Duodenal mucosa (tissue), 2 donors: Measurements from ENCODE around the gene IL6ST.
"Not testable (repeated sequence)": the region's sequence is repeated elsewhere in the genome, so short reads cannot be mapped to it uniquely, and the experiment has no call there.

Source experiments
- H3K27ac ChIP-seq: one replicate; pipeline ENCODE4 v1.7.0; 2013; ENCODE audit warnings: low read depth, low read length
- H3K27me3 ChIP-seq, 2 donors: one replicate each; pipeline ENCODE4 v1.7.0; 2013; ENCODE audit warnings: low read length in 2 of 2, control low read depth in 1 of 2; ENCODE audit not compliant: insufficient read depth in 2 of 2, control insufficient read depth in 1 of 2
- H3K36me3 ChIP-seq, 2 donors: one replicate each; pipeline ENCODE4 v1.7.0; 2013; ENCODE audit warnings: low read length in 2 of 2, control low read depth in 1 of 2; ENCODE audit not compliant: insufficient read depth in 2 of 2, control insufficient read depth in 1 of 2
- H3K4me1 ChIP-seq, 2 donors: one replicate each; pipeline ENCODE4 v1.7.0; 2013; ENCODE audit warnings: low read length in 2 of 2, control low read depth in 1 of 2; ENCODE audit not compliant: insufficient read depth in 2 of 2, control insufficient read depth in 1 of 2
- H3K4me3 ChIP-seq, 2 donors: one replicate each; pipeline ENCODE4 v1.7.0; 2013; ENCODE audit warnings: low read length in 2 of 2, low read depth in 1 of 2
- H3K9ac ChIP-seq, 2 donors: one replicate each; pipeline ENCODE4 v1.7.0; 2013; ENCODE audit warnings: low read length in 2 of 2, low read depth in 1 of 2
- H3K9me3 ChIP-seq, 2 donors: one replicate each; pipeline ENCODE4 v1.7.0; 2013; ENCODE audit warnings: low read length in 2 of 2, control low read depth in 1 of 2; ENCODE audit not compliant: control insufficient read depth in 1 of 2

The IL6ST gene

GRCh38 chr5:55973296-55973695, 21.5 kb downstream of the IL6ST start:
- no peaks in the 10 kb centered on the region for H3K9me3 ChIP-seq
- H3K9ac ChIP-seq, result no peak overlapping the region
- no peaks in the 10 kb centered on the region for H3K27me3 ChIP-seq
- peaks cover 0 to 6% of the 10 kb centered on the region in 2 donors for H3K4me1 ChIP-seq
- H3K36me3 ChIP-seq, result peaks cover 9 to 31% of the 10 kb centered on the region in 2 donors
- H3K4me3 ChIP-seq, result no peak overlapping the region
- no peak overlapping the region for H3K27ac ChIP-seq

GRCh38 chr5:55969956-55970355, 24.8 kb downstream of the IL6ST start:
- Histone ChIP-seq H3K4me1 (peaks cover 0 to 6% of the 10 kb centered on the region in 2 donors), H3K27me3 (no peaks in the 10 kb centered on the region), H3K36me3 (peaks cover 3 to 17% of the 10 kb centered on the region in 2 donors), H3K27ac (no peak overlapping the region), H3K9ac (no peak overlapping the region), H3K4me3 (no peak overlapping the region), H3K9me3 (no peaks in the 10 kb centered on the region)

- no peaks in the 10 kb centered on the region for H3K4me1 ChIP-seq
- H3K36me3 ChIP-seq, result peaks cover 8 to 20% of the 10 kb centered on the region in 2 donors
- no peaks in the 10 kb centered on the region for H3K9me3 ChIP-seq
- no peak overlapping the region for H3K9ac ChIP-seq
- no peaks in the 10 kb centered on the region for H3K27me3 ChIP-seq
- H3K4me3 ChIP-seq, result no peak overlapping the region
- H3K27ac ChIP-seq, result no peak overlapping the region
Observed at GRCh38 chr5:55966284-55966683, 28.5 kb downstream of the IL6ST start.

- no peaks in the 10 kb centered on the region for H3K27me3 ChIP-seq
- no peaks in the 10 kb centered on the region for H3K4me1 ChIP-seq
- no peaks in the 10 kb centered on the region for H3K9me3 ChIP-seq
- H3K4me3 ChIP-seq, result no peak overlapping the region
- H3K36me3 ChIP-seq, result peaks cover 11 to 23% of the 10 kb centered on the region in 2 donors
- H3K9ac ChIP-seq, result no peak overlapping the region
- H3K27ac ChIP-seq, result no peak overlapping the region
Observed at GRCh38 chr5:55965525-55965924, 29.2 kb downstream of the IL6ST start.

GRCh38 chr5:55960779-55961178, 34.0 kb downstream of the IL6ST start:
- Histone ChIP-seq H3K27ac (no peak overlapping the region), H3K9me3 (no peaks in the 10 kb centered on the region), H3K36me3 (peaks cover 13 to 37% of the 10 kb centered on the region in 2 donors), H3K4me1 (no peaks in the 10 kb centered on the region), H3K9ac (no peak overlapping the region), H3K4me3 (no peak overlapping the region), H3K27me3 (no peaks in the 10 kb centered on the region)

GRCh38 chr5:55959208-55959607, 35.6 kb downstream of the IL6ST start:
- no peaks in the 10 kb centered on the region for H3K4me1 ChIP-seq
- peaks cover 25 to 52% of the 10 kb centered on the region in 2 donors for H3K36me3 ChIP-seq
- no peaks in the 10 kb centered on the region for H3K9me3 ChIP-seq
- H3K27ac ChIP-seq, result no peak overlapping the region
- H3K9ac ChIP-seq, result no peak overlapping the region
- H3K27me3 ChIP-seq, result no peaks in the 10 kb centered on the region
- no peak overlapping the region for H3K4me3 ChIP-seq

- not testable (repeated sequence) for H3K27me3 ChIP-seq, H3K27ac ChIP-seq, H3K4me3 ChIP-seq, H3K4me1 ChIP-seq, H3K9me3 ChIP-seq, H3K9ac ChIP-seq
- peaks cover 9 to 44% of the 10 kb centered on the region in 2 donors for H3K36me3 ChIP-seq
Observed at GRCh38 chr5:55941154-55941553, 53.6 kb downstream of the IL6ST start.

- H3K4me3 ChIP-seq, H3K4me1 ChIP-seq, H3K9me3 ChIP-seq, H3K27ac ChIP-seq, H3K9ac ChIP-seq, H3K27me3 ChIP-seq: not testable (repeated sequence)
- H3K36me3 ChIP-seq, result peaks cover 6 to 28% of the 10 kb centered on the region in 2 donors
Observed at GRCh38 chr5:55937598-55937997, 57.2 kb downstream of the IL6ST start.

- Histone ChIP-seq H3K27me3 (no peaks in the 10 kb centered on the region), H3K4me1 (no peaks in the 10 kb centered on the region), H3K9me3 (no peaks in the 10 kb centered on the region), H3K27ac (no peak overlapping the region), H3K4me3 (no peak overlapping the region), H3K9ac (no peak overlapping the region), H3K36me3 (peaks cover 0 to 14% of the 10 kb centered on the region in 2 donors)
Observed at GRCh38 chr5:55936100-55936693, 58.6 kb downstream of the IL6ST start.

- Histone ChIP-seq H3K4me3 (no peak overlapping the region), H3K9ac (no peak overlapping the region), H3K27me3 (no peaks in the 10 kb centered on the region), H3K27ac (no peak overlapping the region), H3K4me1 (no peaks in the 10 kb centered on the region), H3K9me3 (no peaks in the 10 kb centered on the region), H3K36me3 (peaks cover 0 to 9% of the 10 kb centered on the region in 2 donors)
Observed at GRCh38 chr5:55935371-55935770, 59.4 kb downstream of the IL6ST start.

- no peaks in the 10 kb centered on the region for H3K9me3 ChIP-seq
- peaks cover 0 to 5% of the 10 kb centered on the region in 2 donors for H3K36me3 ChIP-seq
- no peak overlapping the region for H3K9ac ChIP-seq
- no peaks in the 10 kb centered on the region for H3K4me1 ChIP-seq
- no peak overlapping the region for H3K27ac ChIP-seq
- no peaks in the 10 kb centered on the region for H3K27me3 ChIP-seq
- H3K4me3 ChIP-seq, result no peak overlapping the region
Observed at GRCh38 chr5:55934720-55935119, 60.0 kb downstream of the IL6ST start.
